ENCODE results near the gene ZGPAT. TPM values are rescaled to one million over a fixed set of nuclear protein-coding genes. Genes with fewer than 3 reads are reported as not detected.

ZGPAT gene
- total and polyA plus RNA-seq, 2 of the 13 experiments (the other 11 are each of a cell fraction or from before 2014, with no cell fraction given) = 23.0 to 41.9 TPM

Small RNA genes lying within 50 kb of the gene (small RNA-seq; reads per million reads assigned to genes)
- 0 to 0.33 (median 0) reads per million in 3 experiments for gene LIME1 (ENCODE audit: insufficient read depth in 2 of 3, insufficient read length in 3 of 3, low read depth in 2 of 3, low replicate concordance in 1 of 3)
- gene TNFRSF6B (ENCODE audit: insufficient read depth in 2 of 3, insufficient read length in 3 of 3, low read depth in 2 of 3, low replicate concordance in 1 of 3) = 0 reads per million in 3 experiments

Other genes with a start within 250 kb of the ZGPAT start
- gene KCNQ2, start 235.4 kb upstream of the ZGPAT start, total RNA-seq (2016; rRNA removed; fragmentation: Illumina TruSeq; extraction: Trizol) = not detected in 2 replicates
- not detected in 2 replicates for gene KCNQ2, start 235.4 kb upstream of the ZGPAT start, polyA plus RNA-seq (2011; rRNA removed)
- 0.36 and 0.44 TPM in 2 replicates for gene EEF1A2, start 209.0 kb upstream of the ZGPAT start, total RNA-seq (2016; rRNA removed; fragmentation: Illumina TruSeq; extraction: Trizol)
- 0.87 and 1.8 TPM in 2 replicates for gene EEF1A2, start 209.0 kb upstream of the ZGPAT start, polyA plus RNA-seq (2011; rRNA removed)
- gene PPDPF, start 187.3 kb upstream of the ZGPAT start, total RNA-seq (2016; rRNA removed; fragmentation: Illumina TruSeq; extraction: Trizol) = 6.0 and 7.0 TPM in 2 replicates
- gene PPDPF, start 187.3 kb upstream of the ZGPAT start, polyA plus RNA-seq (2011; rRNA removed) = 1.8 and 2.2 TPM in 2 replicates
- not detected in 2 replicates for gene PTK6, start 170.7 kb upstream of the ZGPAT start, total RNA-seq (2016; rRNA removed; fragmentation: Illumina TruSeq; extraction: Trizol)
- gene PTK6, start 170.7 kb upstream of the ZGPAT start, polyA plus RNA-seq (2011; rRNA removed) = 0.07 and 0.08 TPM in 2 replicates
- gene SRMS, start 160.3 kb upstream of the ZGPAT start, total RNA-seq (2016; rRNA removed; fragmentation: Illumina TruSeq; extraction: Trizol) = not detected in 2 replicates
- 0.09 TPM in 1 of 2 replicates, not detected in the other for gene SRMS, start 160.3 kb upstream of the ZGPAT start, polyA plus RNA-seq (2011; rRNA removed)
- not detected in 2 replicates for gene FNDC11, start 153.9 kb upstream of the ZGPAT start, total RNA-seq (2016; rRNA removed; fragmentation: Illumina TruSeq; extraction: Trizol)
- gene FNDC11, start 153.9 kb upstream of the ZGPAT start, polyA plus RNA-seq (2011; rRNA removed) = 0.07 and 0.13 TPM in 2 replicates
- 8.4 and 10.1 TPM in 2 replicates for gene HELZ2, start 133.8 kb upstream of the ZGPAT start, total RNA-seq (2016; rRNA removed; fragmentation: Illumina TruSeq; extraction: Trizol)
- 9.6 and 16.1 TPM in 2 replicates for gene HELZ2, start 133.8 kb upstream of the ZGPAT start, polyA plus RNA-seq (2011; rRNA removed)
- gene GMEB2, start 80.9 kb upstream of the ZGPAT start, total RNA-seq (2016; rRNA removed; fragmentation: Illumina TruSeq; extraction: Trizol) = 11.6 and 12.4 TPM in 2 replicates
- 10.6 and 11.5 TPM in 2 replicates for gene GMEB2, start 80.9 kb upstream of the ZGPAT start, polyA plus RNA-seq (2011; rRNA removed)
- gene STMN3, start 54.6 kb upstream of the ZGPAT start, total RNA-seq (2016; rRNA removed; fragmentation: Illumina TruSeq; extraction: Trizol) = 28.1 and 48.3 TPM in 2 replicates
- gene STMN3, start 54.6 kb upstream of the ZGPAT start, polyA plus RNA-seq (2011; rRNA removed) = 21.0 and 28.5 TPM in 2 replicates
- 10.9 and 21.8 TPM in 2 replicates for gene RTEL1, start 49.7 kb upstream of the ZGPAT start, total RNA-seq (2016; rRNA removed; fragmentation: Illumina TruSeq; extraction: Trizol)
- 29.5 and 36.4 TPM in 2 replicates for gene RTEL1, start 49.7 kb upstream of the ZGPAT start, polyA plus RNA-seq (2011; rRNA removed)
- gene TNFRSF6B, start 11.4 kb upstream of the ZGPAT start, total RNA-seq (2016; rRNA removed; fragmentation: Illumina TruSeq; extraction: Trizol) = not detected in 2 replicates
- 0.24 and 0.86 TPM in 2 replicates for gene TNFRSF6B, start 11.4 kb upstream of the ZGPAT start, polyA plus RNA-seq (2011; rRNA removed)
- gene ARFRP1, start 63 bp upstream of the ZGPAT start, total RNA-seq (2016; rRNA removed; fragmentation: Illumina TruSeq; extraction: Trizol) = 33.7 and 51.1 TPM in 2 replicates
- gene ARFRP1, start 63 bp upstream of the ZGPAT start, polyA plus RNA-seq (2011; rRNA removed) = 32.0 and 42.8 TPM in 2 replicates
- gene LIME1, start 28.6 kb downstream of the ZGPAT start, total RNA-seq (2016; rRNA removed; fragmentation: Illumina TruSeq; extraction: Trizol) = 51.5 and 61.5 TPM in 2 replicates
- 13.0 and 23.5 TPM in 2 replicates for gene LIME1, start 28.6 kb downstream of the ZGPAT start, polyA plus RNA-seq (2011; rRNA removed)
- gene SLC2A4RG, start 31.7 kb downstream of the ZGPAT start, total RNA-seq (2016; rRNA removed; fragmentation: Illumina TruSeq; extraction: Trizol) = 47.4 and 91.4 TPM in 2 replicates
- gene SLC2A4RG, start 31.7 kb downstream of the ZGPAT start, polyA plus RNA-seq (2011; rRNA removed) = 95.9 and 105 TPM in 2 replicates
- 10.9 and 13.5 TPM in 2 replicates for gene ZBTB46, start 123.2 kb downstream of the ZGPAT start, total RNA-seq (2016; rRNA removed; fragmentation: Illumina TruSeq; extraction: Trizol)
- gene ZBTB46, start 123.2 kb downstream of the ZGPAT start, polyA plus RNA-seq (2011; rRNA removed) = 1.6 and 2.7 TPM in 2 replicates
- not detected in 2 replicates for gene ABHD16B, start 153.5 kb downstream of the ZGPAT start, total RNA-seq (2016; rRNA removed; fragmentation: Illumina TruSeq; extraction: Trizol)
- gene ABHD16B, start 153.5 kb downstream of the ZGPAT start, polyA plus RNA-seq (2011; rRNA removed) = not detected in 2 replicates
- gene TPD52L2, start 157.2 kb downstream of the ZGPAT start, total RNA-seq (2016; rRNA removed; fragmentation: Illumina TruSeq; extraction: Trizol) = 156 and 187 TPM in 2 replicates
- 184 and 198 TPM in 2 replicates for gene TPD52L2, start 157.2 kb downstream of the ZGPAT start, polyA plus RNA-seq (2011; rRNA removed)
- gene DNAJC5, start 187.1 kb downstream of the ZGPAT start, total RNA-seq (2016; rRNA removed; fragmentation: Illumina TruSeq; extraction: Trizol) = 54.3 and 64.5 TPM in 2 replicates
- 42.8 and 51.8 TPM in 2 replicates for gene DNAJC5, start 187.1 kb downstream of the ZGPAT start, polyA plus RNA-seq (2011; rRNA removed)
- 48.0 and 50.2 TPM in 2 replicates for gene UCKL1, start 248.4 kb downstream of the ZGPAT start, total RNA-seq (2016; rRNA removed; fragmentation: Illumina TruSeq; extraction: Trizol)
- gene UCKL1, start 248.4 kb downstream of the ZGPAT start, polyA plus RNA-seq (2011; rRNA removed) = 126 and 168 TPM in 2 replicates